HG02852 (cell line): ENCODE measurements around the gene CAMKV.
A peak's percentile ranks its signal among the peaks of the same experiment; 100 is the strongest.
"Not testable (repeated sequence)": the region's sequence is repeated elsewhere in the genome, so short reads cannot be mapped to it uniquely, and the experiment has no call there.

ENCODE experiments used
- ATAC-seq: cut with Tn5 transposase; IDR thresholded peaks from one replicate; pipeline ENCODE4 v1.9.1; 2021; ENCODE audit warnings: mild to moderate bottlenecking, moderate library complexity; ENCODE audit not compliant: unreplicated experiment

The CAMKV gene

GRCh38 chr3:49856181-49857005 lies 13.3 kb downstream of the CAMKV start, which contains the start of gene TRAIP:
Gene TRAIP, minus strand, starts transcription at chr3:49856564. Its CDS starts 111 bp downstream, at chr3:49856453.
- peak; percentile 97 for ATAC-seq

DNA sequence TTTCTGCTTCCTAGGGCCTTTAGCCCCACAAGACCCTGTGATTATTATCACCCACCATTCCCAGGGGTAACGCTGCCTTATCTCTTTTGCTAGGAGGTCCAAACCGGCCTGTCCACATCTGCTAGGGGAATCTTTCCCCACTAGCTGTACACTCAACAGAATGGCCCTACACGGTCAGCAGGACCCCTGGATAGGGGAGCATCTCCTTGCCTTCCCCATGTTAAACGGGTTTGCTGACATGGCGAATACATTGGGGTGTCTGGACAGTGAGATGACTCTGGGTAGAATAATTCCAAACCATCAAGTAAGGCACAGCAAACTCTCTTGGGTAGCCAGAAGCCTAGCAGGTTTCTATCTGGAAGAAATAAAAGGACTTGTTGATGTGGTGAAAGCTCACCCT lies 14.0 kb downstream of the CAMKV start:
- no peak for ATAC-seq

GRCh38 chr3:49845694-49846093 lies 24.0 kb downstream of the CAMKV start:
- no peak for ATAC-seq

DNA sequence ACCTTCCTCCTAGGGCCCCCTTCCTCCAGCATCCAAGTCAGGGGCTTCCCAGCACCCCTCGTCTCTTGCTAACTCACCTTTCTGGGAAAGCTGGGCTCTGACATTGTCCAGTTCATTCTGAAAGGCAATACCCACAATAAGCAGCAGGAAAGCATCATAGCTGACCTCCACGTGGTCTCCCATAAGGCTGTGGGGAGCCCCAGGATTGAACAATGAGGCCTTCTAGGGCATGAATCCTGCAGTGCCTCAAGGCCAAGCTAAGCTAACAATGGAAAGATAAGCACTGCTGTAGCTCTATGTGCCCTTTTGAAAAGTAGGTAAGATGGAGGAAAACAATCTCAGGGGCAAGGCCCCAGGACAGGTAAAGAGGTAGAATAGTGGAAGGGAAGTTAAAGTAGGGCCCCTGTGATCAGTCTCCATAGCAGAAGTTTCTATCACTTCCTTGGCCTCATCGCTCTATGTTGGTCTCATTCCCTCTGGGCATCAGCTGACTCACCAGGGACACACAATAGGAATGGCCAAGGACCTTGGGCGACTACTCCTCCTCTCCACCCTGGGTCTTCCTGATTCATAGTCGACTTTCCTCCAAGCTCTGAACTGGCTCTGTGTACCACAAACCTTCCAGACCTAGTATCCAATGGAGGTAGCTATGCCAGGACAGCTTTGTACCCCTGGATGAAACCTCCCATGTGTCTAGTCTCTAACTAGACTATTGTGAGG lies 25.1 kb downstream of the CAMKV start:
- no peak for ATAC-seq

DNA sequence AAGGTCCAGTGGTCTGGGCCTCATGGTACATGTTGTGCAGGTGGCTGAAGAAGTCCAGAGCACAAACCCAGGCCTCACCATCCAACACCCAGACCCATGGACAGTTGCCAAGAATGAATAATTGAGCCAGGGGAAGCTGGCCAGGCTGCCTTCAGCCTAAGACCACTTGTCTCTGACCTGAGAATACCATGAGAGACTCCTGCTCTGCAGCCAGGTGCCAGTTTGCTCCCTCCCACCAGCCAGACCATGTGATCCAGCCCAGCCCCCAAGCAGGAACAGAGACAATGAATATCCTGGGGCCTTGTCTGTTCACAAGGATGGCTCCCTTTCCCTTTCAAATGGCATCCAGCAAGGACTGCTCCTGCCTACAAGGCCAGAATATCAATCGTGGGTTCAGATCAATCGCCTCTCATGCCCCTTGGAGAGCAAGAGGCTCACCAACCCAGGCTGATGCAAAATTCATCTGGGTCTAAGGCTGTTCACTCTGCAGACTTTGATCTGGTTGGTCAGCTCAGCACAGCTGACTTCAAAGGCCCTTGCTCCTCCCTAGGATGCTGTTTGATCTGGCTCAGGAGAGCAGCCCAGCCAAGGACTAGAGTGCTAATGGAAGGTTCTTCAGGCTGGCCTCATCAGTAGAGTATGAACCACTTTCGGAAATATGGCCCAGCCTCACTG lies 26.7 kb downstream of the CAMKV start:
- ATAC-seq: no peak

DNA sequence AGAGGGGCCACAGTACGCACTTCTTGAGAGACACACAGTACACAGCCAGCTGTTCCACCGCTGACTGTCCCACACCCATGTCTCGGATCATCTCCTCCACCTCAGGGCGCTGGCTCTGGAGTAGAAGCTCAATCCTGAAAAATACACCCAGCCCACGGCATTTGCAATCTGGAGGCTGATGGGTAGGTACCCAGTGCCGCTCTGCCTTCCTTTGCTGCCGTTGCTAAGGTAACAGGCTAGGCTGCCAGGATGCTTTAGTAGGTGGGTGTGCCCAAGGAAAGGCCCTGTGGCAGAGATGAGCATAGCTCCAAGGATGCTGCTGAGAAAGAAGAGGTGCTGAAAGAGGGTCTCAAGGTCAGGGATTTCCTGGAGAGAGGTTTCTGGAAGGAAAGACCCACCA lies 27.9 kb downstream of the CAMKV start:
- no peak for ATAC-seq

- no peak for ATAC-seq
These were observed 28.5 kb downstream of the CAMKV start for GRCh38 chr3:49841126-49841696.

DNA sequence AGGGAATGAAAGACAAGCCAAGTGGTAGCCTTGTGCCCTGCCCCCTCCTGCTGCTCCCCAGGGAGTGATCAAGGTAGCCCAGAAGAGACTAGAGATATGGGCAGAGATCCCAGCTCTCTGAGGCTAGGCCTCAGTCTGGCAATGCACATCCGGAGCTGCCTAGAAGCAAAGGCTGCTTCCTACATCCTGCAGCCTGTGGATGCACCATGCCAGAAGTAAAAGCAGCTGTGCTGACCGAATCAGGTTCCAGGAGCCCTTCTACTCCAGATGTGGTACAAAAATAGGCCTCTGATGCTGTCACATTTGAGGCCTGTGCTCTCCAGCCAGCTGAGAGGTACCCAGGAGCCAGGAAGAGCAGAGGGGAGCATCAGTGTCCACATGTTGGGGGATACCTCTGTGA lies 29.3 kb downstream of the CAMKV start:
- no peak for ATAC-seq

DNA sequence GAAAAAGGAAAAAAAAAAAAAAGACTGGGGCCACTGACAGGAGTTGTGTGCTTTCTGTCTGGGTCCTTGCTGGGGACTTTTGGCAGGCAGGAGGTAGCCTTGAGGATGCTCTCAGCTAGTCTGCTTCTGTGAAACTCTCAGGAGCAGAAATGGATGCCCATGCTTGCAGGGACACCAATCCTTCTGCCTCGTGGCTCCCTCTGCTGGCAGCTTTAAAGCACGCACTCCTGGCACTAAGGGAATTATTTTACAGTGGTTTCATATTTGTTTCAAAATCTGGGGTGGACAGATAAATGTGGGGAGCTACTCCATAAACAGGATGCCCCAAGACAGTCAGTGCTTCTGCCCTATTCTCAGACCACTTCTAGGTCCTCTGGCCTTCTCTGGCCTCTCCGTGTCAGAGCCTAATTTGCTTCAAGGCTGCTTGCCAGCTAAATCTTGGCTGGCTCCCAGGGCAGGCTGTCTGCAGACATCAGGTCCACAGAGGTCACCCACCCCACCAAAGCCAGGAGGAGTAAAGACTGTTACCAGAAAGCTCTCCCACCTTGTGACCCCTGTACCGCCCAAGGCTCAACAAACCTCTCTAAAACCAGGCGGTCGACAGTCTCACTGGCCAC lies 30.4 kb downstream of the CAMKV start:
- no peak for ATAC-seq

DNA sequence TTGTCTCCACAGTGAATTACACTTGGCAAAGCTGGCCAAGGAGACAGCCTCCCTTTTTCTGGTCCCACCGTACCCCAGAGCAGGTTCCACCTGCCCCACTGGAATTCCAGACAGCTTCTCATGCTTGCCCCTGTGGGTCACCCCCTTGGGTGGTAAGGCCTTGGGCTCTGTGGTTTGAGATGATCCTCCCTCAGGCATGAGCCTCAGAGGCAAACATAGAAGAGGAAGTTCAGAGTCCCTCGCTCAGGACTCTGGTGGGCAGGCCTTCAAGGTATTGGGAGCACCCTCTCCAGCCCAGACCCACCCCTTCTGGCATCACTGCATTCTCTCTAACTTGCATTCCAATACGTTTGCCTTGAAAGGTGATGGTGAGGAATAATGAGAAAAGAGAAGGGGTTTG lies 38.4 kb downstream of the CAMKV start:
- ATAC-seq: no peak

- ATAC-seq: no peak
These were observed 43.7 kb downstream of the CAMKV start for GRCh38 chr3:49826016-49826415.

DNA sequence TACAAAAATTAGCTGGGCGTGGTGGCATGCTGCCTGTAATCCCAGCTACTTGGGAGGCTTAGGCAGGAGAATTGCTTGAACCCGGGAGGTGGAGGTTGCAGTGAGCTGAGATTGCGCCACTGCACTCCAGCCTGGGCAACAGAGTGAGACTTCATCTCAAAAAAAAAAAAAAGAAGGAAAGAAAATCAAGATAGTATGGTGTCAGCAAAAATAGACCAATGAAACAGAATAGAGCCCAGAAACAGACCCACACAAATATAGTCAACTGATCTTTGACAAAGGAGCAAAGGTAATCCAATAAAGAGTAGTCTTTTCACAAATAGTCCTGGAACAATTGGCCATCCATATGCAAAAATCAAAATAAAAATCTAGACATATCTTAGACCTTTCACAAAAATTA lies 46.6 kb downstream of the CAMKV start:
- ATAC-seq: not testable (repeated sequence)

GRCh38 chr3:49813497-49814174 lies 56.1 kb downstream of the CAMKV start, which contains the start of gene UBA7:
Gene UBA7, minus strand, starts transcription at chr3:49813953. Its CDS starts 166 bp downstream, at chr3:49813787.
- ATAC-seq: peak; percentile 70

GRCh38 chr3:49812916-49813496 lies 56.7 kb downstream of the CAMKV start:
- ATAC-seq: no peak
